Measurements from ENCODE around the gene MYL2.

The MYL2 gene

GRCh38 chr12:110922652-110923051 lies 2.3 kb upstream of the MYL2 start:
- DNase-seq (ENCODE audit: low read depth): no peak
- H3K4me3 ChIP-seq (ENCODE audit: low read depth, low read length): no peak overlapping the region
- TF ChIP-seq CTCF (IDR thresholded peaks at IDR 0.05; ENCODE audit: low read depth, low read length, missing control alignments): no peak
- in situ Hi-C loops (cut with HindIII; ENCODE audit: low sequenced_read_pairs): no loop called here

- no peak for TF ChIP-seq CTCF (IDR thresholded peaks at IDR 0.05; ENCODE audit: low read depth, low read length, missing control alignments)
- DNase-seq (ENCODE audit: low read depth): peak; percentile 51
- no peak overlapping the region for H3K4me3 ChIP-seq (ENCODE audit: low read depth, low read length)
- in situ Hi-C loops (cut with HindIII; ENCODE audit: low sequenced_read_pairs): no loop called here
Observed at GRCh38 chr12:110921262-110921661, 883 bp upstream of the MYL2 start.

GRCh38 chr12:110919720-110920119 lies 659 bp downstream of the MYL2 start:
- H3K4me3 ChIP-seq (ENCODE audit: low read depth, low read length): no peak overlapping the region
- no peak for DNase-seq (ENCODE audit: low read depth)
- TF ChIP-seq CTCF (IDR thresholded peaks at IDR 0.05; ENCODE audit: low read depth, low read length, missing control alignments): no peak
- in situ Hi-C loops (cut with HindIII; ENCODE audit: low sequenced_read_pairs): no loop called here

GRCh38 chr12:110917961-110918360 lies 2.4 kb downstream of the MYL2 start:
- H3K4me3 ChIP-seq (ENCODE audit: low read depth, low read length): no peak overlapping the region
- DNase-seq (ENCODE audit: low read depth): no peak
- in situ Hi-C loops (cut with HindIII; ENCODE audit: low sequenced_read_pairs): no loop called here
- no peak for TF ChIP-seq CTCF (IDR thresholded peaks at IDR 0.05; ENCODE audit: low read depth, low read length, missing control alignments)

GRCh38 chr12:110917467-110917866 lies 2.9 kb downstream of the MYL2 start:
- no peak overlapping the region for H3K4me3 ChIP-seq (ENCODE audit: low read depth, low read length)
- TF ChIP-seq CTCF (IDR thresholded peaks at IDR 0.05; ENCODE audit: low read depth, low read length, missing control alignments): no peak
- in situ Hi-C loops (cut with HindIII; ENCODE audit: low sequenced_read_pairs): no loop called here
- DNase-seq (ENCODE audit: low read depth): peak; percentile 49

GRCh38 chr12:110916295-110916875 lies 4.0 kb downstream of the MYL2 start:
- in situ Hi-C loops (cut with HindIII; ENCODE audit: low sequenced_read_pairs): no loop called here
- H3K4me3 ChIP-seq (ENCODE audit: low read depth, low read length): no peak overlapping the region
- no peak for DNase-seq (ENCODE audit: low read depth)
- TF ChIP-seq CTCF (IDR thresholded peaks at IDR 0.05; ENCODE audit: low read depth, low read length, missing control alignments): no peak

All from astrocyte of the cerebellum (primary cell).